ENCODE measurements around the gene RNF181.
A peak's percentile ranks its signal among the peaks of the same experiment; 100 is the strongest.
"Not testable (repeated sequence)": the region's sequence is repeated elsewhere in the genome, so short reads cannot be mapped to it uniquely, and the experiment has no call there.

Gene RNF181

DNA sequence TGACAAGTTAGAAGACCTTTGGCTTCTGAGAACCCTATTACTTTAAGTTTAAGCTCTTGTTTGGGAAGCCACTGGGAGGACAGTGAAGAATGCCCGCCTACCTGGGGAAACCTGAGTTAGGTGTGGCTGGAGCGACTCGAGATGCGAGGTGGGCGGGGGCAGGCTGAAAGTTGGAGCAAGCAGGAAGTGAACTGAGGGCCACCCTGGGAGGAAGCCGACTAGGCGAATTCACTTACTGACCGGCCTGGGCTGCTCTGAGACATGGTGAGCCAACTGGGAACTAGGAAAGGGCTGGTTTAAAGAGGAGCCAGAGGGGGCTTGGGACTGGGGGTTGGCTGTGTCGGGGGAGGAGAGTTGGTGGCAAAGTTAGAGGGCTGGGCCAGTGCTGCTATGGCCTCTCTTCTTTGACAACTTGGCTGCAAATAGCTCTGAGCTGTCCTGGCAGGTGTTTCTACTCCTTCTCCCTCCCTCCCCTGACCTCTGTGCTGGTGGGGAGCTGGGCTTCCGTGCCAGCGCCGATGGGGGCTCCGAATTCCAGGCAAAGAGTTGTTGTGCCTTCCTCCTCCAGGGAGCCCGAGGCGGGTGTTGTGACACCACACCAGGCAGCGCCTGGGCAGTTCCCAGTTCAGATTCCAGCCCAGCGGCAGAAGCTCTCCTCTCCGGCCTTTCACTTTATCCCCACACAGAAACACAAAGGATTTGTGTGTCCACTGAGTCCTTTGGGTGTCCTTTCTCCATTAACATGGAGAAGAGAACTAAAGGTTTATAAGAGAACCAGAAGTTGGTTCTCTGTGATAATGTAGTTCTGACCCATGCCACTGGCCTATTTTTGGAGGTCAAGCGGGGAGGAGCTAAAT lies 17.9 kb upstream of the RNF181 start, which contains the start of gene VAMP8:
VAMP8 (plus strand) TSS at position 201 of the 857 bp plus-strand sequence; CDS start at position 262, 61 bp downstream.
- DNase-seq = no peak

DNA sequence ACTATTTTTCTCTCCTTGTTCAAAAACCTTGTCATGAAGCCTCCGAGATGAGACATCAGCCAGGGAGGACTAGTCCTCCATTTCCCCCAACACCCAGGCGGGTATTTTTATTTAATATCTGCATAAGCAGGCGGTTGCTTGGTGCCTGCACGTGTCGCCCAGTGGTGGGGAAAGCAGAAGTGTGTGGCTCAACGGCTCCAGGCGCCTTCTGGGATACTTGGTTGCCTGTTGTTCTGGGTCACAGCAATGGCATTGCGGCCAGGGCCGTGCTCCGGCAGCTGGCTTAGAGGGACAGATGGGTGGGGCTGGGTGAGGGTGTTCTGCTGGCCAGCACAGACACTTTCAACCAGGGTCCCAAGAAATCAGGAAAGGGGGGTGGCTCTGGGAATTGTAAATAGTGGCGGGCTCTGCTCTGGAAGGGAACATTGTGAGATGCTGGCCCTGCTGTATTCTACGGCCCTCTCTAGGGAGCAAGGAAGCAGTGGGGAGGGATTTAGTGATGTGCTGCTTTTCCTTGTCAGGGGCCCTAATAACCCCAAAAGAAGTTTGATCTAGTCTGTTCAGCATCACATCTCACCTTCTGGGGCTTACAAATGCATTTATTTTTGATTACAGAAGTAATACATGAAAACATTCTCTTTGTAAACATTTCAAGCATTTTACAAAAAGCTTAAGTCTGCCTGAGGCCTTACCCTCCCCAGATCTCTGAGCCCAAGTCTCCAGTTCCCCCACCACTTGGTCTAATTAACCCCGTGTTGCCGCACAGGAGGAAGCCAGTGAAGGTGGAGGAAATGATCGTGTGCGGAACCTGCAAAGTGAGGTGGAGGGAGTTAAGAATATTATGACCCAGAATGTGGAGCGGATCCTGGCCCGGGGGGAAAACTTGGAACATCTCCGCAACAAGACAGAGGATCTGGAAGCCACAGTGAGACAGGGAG lies 17.0 kb upstream of the RNF181 start:
- no peak for DNase-seq

DNA sequence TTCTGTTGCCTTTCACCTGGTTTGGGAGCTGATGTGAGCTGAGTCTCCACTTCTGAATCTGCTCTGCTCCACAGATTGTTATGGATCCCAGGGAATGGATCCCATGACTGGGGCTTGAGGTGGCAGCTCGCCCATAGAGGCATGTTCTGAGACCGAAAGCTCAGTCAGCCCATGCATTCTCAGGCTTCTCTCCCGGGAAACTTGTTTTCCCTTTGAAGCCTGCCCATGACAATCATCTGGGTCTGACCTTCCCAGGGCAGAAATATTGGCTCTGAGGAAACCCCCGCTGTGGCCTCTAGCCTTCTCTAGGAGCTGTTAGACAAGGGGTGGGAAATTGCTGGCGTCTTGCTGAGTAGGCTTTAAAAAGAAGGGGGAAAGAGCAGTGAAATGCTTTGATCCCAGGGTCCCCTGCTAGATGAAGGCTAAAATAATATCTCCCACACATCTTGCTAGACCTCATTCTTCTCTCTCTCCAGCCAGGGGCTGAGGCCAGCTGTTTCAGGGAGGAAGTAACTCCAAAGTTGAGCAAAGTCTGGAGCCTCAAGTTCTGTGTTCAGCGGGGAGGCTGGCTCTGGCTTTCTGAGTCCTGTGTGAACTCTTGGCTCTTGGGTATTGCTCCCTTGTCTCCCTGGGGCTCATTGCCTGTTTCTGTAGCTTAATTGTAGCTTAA lies 16.1 kb upstream of the RNF181 start:
- DNase-seq = no peak

DNA sequence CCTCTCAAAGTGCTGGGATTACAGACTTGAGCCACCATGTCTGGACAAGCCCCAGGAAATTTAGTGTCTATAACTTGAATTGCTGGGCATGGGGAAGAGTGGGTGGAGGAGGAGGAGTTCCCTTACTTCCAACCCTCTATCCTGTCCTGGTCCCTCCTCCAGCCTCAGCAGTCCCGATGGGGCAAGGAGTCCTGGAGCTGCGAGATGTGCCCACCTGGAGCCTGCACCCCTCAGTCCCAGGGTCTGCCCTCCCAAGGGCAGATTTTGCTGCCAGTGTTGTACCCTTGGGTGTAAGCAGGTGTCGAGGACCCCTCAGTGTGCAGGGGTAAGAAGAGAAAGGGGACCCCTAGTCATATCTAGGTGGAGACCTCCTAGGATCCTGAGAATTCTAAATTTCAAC lies 15.3 kb upstream of the RNF181 start:
- DNase-seq = no peak

DNA sequence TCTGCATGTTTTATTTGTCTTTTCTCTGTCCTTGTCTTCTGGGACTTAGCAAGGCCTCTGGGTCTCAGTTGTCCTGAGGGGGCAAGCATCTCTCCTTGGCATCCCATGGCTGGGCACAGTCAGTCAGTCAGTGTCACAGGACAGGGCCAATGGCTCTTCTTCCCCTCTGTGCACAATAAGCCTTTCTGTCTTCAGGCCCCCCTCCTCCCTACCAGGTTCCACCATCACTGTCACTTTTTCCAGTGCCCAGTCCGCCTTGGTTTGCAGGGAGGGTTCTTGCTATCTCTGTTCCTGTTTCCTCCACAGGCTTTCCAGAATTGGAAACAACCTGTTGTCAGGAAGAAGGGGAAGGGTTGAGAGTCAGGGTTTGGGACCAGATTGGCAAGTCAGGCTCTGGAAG lies 13.1 kb upstream of the RNF181 start:
- no peak for DNase-seq

DNA sequence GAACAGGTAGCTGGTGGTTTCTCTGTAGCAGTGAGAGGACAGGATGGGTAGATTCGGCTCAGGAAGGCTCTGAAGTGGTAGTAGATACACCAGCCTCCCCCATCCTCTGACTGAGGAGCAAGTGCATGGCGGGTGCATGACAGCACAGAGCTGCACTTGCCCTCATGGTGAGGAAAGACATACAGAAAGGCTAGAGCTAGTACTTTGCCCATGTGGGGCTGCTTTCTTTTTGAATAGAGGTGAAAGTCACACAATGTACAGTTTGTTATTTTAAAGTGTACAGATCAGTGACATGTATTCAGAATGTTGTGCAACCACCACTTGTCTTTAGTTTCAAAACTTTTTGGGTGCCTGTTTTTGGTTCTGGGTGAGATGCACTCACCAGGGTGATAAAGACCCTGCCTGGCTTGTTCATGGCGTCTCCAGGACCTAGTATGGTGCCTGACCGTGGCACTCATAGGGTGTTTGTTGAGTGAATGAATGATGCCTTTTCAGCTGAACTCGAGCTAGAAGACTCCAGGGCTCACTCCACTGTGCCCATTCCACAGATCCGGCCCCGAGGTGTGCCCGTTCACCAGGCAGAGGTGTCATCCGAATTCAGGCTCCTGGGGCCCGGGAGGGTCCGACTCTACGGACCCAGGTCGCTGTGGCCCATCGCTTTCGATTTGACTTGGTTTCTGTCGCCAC lies 11.7 kb upstream of the RNF181 start:
- no peak for DNase-seq

DNA sequence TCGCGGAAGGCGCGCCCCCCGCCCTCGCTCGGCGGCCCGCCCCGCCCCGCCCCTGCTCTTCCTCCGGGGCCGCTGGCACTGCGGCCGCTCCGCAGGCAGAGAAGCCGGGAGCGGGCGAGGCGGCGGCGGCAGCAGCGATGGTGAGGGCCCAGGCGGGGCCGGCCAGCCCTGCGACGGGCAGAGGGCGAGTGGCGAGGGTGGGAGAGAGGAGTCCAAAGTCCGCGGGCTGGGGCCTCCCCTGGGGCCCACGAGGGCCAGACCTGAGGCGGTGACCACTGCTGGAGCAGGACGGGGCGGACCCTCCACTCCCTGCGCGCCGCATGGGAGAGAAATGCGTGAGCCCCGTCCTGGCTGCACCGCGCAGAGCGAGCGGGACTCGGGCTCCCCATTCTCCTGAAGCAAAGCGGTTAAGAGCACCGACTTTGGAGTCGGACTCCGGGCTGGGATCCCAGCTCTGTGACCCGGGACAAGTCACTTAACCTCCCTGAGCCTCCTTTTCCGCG lies 11.1 kb upstream of the RNF181 start, which contains the start of gene VAMP5:
VAMP5 (plus strand) TSS at position 78 of the 503 bp plus-strand sequence; CDS start at position 138, 60 bp downstream.
- DNase-seq = no peak

DNA sequence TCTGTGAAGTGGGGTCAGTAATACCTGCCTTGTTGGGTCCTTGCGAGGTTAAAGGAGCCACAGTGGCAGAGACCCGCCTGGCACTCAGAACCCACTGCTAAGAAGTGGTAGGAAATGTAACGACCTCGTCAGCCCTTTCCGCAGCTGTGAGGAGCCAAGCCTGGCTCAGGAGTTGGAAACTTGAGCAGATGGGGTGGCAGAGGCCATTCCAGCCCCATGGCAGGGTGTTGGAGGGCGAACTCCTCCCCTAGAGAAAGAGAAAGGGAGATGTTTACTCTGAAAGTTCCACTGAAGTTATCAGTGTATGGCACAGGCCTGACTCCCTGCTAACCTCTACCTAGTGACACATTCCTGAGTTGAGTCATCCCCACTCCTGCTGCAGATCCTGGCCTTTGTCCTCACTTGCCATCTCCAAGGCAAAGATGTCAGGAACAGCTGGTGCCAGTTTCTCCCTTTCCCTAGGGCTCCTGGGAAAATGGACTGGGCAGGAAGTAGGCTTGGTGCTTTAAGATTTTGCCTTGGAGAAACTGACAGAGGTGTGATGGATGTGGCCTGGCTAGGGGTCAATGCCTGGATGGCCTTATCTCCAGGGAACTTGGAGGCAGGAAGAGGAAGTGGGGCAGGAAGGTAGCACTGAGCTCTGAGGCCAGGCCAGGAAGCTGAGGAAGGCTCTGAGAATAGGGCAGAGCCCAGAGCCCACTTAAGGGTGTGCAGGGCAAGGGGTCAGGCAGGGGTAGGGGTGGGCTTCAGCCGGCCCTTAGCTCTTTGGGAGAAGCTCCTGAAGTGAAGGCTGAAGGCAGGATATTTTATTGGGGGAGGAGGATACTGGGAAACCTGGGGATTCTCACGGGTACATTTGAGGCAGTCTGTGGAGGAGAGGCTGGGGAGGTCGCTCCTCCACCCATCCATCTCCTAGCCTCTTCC lies 10.4 kb upstream of the RNF181 start:
- DNase-seq = peak; percentile 68

DNA sequence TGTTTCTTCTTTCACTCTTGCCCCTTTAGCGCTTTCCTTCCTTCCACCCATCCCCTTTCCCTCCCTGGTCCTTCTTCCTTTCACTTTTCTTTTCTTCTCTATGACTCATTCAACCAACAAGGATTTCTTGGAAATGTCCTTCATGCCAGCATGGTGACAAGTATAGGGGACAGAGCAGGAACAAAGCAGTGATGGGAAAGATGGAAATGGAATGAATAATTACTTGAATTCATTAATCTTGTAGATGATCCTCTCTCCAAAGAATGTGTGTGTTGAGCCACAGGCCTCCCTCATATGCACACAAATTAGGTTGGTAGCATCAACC lies 9.8 kb upstream of the RNF181 start:
- DNase-seq = no peak

DNA sequence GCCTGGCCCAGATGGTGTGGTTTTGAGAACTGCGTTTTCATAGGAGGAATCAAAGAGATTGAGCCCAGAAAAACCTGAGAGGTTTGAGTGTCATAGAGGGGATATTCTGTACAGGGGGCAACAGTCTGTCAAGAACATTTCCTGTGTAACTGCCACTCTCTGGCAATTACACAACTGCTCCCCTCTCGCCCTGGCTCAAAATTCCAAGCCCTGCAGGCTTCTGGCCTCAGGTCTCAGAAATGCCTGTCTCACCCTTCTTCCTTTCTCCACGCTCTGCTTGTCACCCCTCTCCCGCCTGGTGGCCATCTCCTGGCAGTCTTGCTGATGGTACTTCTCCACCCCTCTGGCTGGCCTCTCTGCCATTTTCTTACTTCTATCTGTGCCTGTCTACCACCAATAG lies 7.3 kb upstream of the RNF181 start:
- DNase-seq = no peak

DNA sequence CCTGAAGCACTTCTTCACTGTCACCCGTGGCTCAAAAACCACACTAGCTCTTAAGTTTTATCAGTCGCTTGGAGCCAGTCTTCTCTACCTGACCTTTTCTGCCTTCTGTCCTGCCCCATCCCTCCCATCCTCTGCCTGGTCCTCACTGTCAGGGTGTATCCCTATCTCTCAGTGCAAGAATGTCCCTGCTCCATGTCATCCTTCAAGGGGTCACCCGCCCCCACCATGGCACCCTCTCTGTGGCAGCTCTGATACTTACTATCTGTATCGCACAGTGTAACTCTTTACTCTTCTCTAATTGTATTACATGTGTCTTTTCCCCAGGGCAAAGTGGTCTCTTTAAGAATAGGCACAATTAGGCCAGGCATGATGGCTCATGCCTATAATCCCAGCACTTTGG lies 6.9 kb upstream of the RNF181 start:
- DNase-seq = no peak

DNA sequence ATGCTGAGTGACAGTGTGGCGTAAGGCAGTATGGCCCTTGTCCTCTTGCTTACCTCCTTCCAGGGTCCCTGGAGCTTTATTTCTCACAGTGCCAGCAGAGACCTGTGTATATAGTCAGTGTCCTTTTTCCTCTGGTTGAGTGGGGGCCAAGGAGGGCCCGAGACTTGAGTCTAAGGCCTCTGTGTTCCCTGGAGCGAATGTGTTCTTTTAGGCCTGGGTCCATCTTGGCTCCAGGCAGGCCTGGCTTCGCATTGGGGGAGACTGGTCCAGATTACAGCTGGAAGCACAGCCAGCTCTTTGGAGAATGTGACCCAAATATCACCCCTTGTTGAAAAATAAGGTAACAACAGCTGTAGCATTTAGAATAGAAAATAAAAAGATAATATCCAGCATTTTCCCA lies 6.4 kb upstream of the RNF181 start:
- DNase-seq = no peak

DNA sequence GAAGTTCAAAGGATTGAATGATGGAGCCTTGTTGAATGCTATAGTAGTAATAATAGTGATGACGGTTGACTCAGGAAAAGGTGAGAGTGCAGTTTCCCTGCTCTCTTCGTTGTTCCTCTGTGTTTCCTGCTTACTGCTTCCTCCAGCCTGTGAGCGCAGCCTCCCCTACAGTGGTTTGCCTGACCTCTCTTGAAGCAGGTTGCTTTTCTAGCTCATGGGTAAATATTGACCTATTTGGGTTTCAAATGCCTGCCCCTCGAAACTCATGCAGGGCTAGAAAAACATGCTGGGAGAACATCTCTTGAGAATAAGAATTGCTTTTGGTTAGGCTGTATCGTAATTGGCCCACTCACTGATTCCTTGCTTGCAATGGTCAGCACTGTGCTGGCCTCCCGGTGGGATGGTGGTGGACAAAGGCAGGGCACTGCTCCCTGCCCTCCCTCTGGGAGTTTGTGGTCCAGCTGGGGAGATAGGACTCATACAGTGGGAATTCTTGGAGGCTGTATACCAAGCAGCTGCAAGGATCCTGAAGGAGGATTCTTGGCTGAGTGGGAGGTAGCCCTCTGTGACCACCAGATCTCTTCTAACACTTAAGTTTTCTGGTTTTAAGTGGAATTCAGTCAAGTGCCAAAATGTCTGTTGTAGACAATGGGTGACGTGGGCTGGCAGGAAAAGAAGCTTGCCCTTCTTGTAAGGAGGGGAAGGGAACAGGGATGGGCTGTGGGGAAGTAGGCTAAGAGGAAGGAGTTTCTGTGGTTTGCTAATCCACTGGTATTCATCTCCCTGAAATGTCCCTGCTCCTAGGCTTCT lies 5.4 kb upstream of the RNF181 start:
- DNase-seq = no peak

DNA sequence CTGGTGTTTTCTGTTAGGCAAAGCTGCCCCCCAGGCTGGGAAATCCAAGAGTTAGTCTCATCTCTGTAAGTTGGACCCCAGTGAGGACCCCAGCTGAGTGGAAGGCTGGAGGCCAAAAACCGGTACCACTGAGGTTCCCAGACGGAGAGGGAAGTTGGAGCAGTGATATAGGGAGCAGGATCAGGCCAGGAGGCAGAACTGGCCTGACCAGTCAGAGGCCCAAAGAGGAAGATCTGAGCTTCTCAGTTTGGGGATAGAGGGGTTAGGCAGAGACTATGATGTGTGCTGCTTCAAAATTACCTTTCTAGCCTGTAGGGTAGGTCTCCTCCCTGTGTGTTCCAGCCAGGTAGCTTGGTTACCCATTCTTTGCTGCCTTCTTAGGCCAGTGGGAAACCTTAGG lies 4.6 kb upstream of the RNF181 start:
- DNase-seq = no peak

DNA sequence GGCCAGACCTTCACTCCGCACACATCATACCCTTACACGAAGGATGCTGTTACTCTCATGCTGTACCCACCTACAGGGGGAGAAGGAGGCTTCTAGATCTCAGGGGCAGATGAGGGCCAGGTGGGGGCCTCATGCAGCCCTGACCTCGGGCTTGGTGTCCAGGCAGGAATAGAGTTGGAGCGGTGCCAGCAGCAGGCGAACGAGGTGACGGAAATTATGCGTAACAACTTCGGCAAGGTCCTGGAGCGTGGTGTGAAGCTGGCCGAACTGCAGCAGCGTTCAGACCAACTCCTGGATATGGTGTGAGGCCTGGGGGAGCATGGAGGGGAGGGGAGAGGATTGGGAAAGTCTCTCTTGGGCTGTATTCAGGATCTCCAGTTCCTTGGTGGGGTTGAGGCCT lies 4.0 kb upstream of the RNF181 start:
- no peak for DNase-seq

DNA sequence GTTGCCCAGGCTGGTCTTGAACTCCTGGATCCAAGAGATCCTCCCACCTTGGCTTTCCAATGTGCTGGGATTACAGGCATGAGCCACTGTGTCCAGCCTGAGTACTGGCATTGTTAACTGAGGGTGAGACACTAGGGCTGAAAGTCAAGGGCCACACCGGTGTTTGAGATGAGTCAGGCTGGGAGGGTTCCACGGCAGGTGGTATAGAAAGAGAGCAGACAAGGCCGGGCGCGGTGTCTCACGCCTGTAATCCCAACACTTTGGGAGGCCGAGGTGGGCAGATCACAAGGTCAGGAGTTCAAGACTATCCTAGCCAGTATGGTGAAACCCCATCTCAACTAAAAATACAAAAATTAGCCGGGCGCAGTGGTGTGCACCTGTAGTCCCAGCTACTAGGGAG lies 3.2 kb upstream of the RNF181 start:
- not testable (repeated sequence) for DNase-seq

DNA sequence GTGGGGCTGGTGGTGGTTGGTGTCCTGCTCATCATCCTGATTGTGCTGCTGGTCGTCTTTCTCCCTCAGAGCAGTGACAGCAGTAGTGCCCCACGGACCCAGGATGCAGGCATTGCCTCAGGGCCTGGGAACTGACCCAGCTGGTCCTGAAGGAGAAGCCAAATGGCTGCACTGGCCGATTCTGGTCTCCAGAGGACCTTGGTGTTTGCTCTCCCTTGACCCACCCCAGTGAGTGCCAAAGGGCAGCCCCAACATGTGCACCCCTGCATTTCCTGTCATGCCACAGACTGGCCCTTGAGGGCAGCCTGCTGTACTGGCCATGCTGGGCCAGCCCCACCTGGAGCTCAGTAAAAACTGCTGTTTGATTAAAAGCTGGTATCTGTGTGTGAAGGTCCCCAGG lies 2.5 kb upstream of the RNF181 start:
- no peak for DNase-seq

DNA sequence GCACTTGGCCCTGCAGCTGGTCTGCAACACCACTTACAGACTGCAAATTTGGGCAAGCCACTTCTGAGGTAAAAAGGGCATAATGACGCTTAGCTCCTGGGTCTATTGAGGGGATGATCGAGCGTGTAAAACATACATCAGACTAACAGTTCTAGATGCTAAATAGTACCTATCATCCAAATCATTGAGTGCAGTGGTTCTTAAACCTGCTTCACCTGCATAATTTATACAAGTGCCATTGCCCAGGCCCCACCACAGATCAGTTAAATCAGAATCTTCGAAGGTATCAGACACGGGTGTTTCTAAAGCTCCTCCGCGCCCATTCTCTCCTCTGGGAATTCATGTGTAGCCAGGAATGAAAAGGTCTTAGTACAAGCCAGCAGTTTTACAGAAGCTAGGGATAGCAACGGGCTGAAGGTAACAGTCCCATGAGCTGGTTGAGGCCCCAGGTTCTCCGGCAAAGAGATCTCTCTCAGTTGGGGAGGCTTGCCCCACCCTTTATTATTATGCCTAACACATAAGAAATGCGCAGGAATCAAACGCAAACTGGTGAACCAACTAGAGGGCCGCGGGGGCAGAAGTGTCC lies 737 bp upstream of the RNF181 start:
- DNase-seq = no peak

DNA sequence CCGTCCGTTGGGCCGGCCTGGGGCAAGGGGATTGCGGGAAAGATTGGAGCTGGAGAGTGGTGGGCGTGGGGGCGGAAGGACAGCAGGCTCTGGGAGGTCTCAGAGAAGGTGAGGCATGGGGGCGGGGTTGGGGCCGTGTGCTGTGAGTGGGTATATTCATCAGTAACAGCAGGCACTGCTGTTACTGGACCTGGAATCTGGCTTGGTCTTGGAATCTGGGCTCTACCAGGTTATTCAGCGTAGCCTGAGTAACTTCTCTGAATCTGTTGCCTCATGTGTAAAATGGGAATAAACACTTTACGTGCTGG lies 435 bp downstream of the RNF181 start:
- DNase-seq = peak; percentile 13

DNA sequence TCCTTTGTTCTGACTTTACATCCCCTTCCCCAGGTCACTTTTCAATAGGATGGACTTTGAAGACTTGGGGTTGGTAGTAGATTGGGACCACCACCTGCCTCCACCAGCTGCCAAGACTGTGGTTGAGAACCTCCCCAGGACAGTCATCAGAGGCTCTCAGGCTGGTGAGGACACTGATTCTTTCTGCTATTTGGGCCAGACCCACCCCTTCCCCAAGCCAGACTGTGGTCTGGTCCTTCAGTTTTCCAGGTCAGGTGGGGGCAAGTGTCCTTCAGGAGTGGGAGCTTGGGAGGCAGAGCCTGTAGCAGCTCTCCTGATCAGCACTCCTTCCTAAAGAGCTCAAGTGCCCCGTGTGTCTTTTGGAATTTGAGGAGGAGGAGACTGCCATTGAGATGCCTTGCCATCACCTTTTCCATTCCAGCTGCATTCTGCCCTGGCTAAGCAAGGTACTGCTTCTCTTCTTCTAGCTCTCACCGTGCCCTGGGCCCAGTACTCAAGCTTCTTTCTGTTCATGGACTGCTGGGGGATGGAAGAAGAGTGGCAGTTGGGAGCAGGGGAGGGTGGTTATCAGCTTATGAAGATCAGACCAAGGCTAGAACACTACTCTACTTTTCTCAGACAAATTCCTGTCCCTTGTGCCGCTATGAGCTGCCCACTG lies 1.1 kb downstream of the RNF181 start:
- peak; percentile 1 for DNase-seq
